GM12878 (cell line): ENCODE data around the gene ADGRD1. TPM values are rescaled to one million over a fixed set of nuclear protein-coding genes. Genes with fewer than 3 reads are reported as not detected.
A peak's percentile ranks its signal among the peaks of the same experiment; 100 is the strongest.

Experiments
- EGR1 ChIP-seq, 2 experiments: IDR thresholded peaks; 1 replicate in 1 of 2; 2 replicates in 1 of 2; pipeline ENCODE4 v1.6.1; 2011 to 2012; ENCODE audit warnings: low read depth in 2 of 2, low read length in 2 of 2, borderline replicate concordance in 1 of 2, mild to moderate bottlenecking in 1 of 2, moderate library complexity in 1 of 2
- EP300 ChIP-seq, 2 experiments: fragments of 150-350 bp in 1 of 2; IDR thresholded peaks; 2 replicates each; pipeline ENCODE4 v1.6.1; 2011 to 2012; ENCODE audit warnings: low read depth in 2 of 2, low read length in 2 of 2, borderline replicate concordance in 1 of 2, improper control_type of control experiment in 1 of 2, inconsistent platforms in 1 of 2; ENCODE audit not compliant: control insufficient read depth in 1 of 2
- ESRRA ChIP-seq: IDR thresholded peaks from 2 replicates; pipeline ENCODE4 v1.6.1; 2012; ENCODE audit warnings: mild to moderate bottlenecking, low read length, improper control_type of control experiment
- FOXK2 ChIP-seq: fragments of 450-650 bp; IDR thresholded peaks from 2 replicates; pipeline ENCODE4 v1.6.1; 2017; ENCODE audit warnings: mild to moderate bottlenecking, moderate library complexity
- HCFC1 ChIP-seq: fragments of 150-350 bp; IDR thresholded peaks from 2 replicates; pipeline ENCODE4 v1.6.1; 2014; ENCODE audit warnings: low read length
- HDAC2 ChIP-seq: fragments of 200-600 bp; sonication (generic); IDR thresholded peaks from 2 replicates; pipeline ENCODE4 v1.6.1; 2017
- MYC ChIP-seq: IDR thresholded peaks from 2 replicates; pipeline ENCODE4 v1.6.1; 2011; ENCODE audit warnings: mild to moderate bottlenecking, low read length, moderate library complexity, inconsistent platforms; ENCODE audit not compliant: insufficient read depth, insufficient replicate concordance, insufficient read length, severe bottlenecking
- NFYA ChIP-seq: IDR thresholded peaks from 2 replicates; pipeline ENCODE4 v1.6.1; 2011; ENCODE audit warnings: low read depth, mild to moderate bottlenecking, low read length, improper control_type of control experiment, borderline replicate concordance
- TAF1 ChIP-seq: IDR thresholded peaks from 2 replicates; pipeline ENCODE4 v1.6.1; 2011; ENCODE audit warnings: mild to moderate bottlenecking, low read depth, low read length, borderline replicate concordance
- WRNIP1 ChIP-seq: IDR thresholded peaks from 2 replicates; pipeline ENCODE4 v1.6.1; 2011; ENCODE audit warnings: low read depth, low read length, improper control_type of control experiment, borderline replicate concordance
- ZNF207 ChIP-seq: fragments of 450-650 bp; IDR thresholded peaks from 2 replicates; pipeline ENCODE4 v1.6.1; 2014; ENCODE audit warnings: antibody characterized with exemption, mild to moderate bottlenecking, borderline replicate concordance
- ZNF592 ChIP-seq: fragments of 450-650 bp; IDR thresholded peaks from 2 replicates; pipeline ENCODE4 v1.6.1; 2017; ENCODE audit warnings: mild to moderate bottlenecking, moderate library complexity
- polyA plus RNA-seq, 11 experiments: library from polyadenylated mRNA; depleted of rRNA in 4 of 11; unstranded in 6 of 11; stranded (reverse) in 5 of 11; fragments of >200 nt; fragmentation: Nextera tagmentation in 4 of 11; fragmentation: Illumina TruSeq in 1 of 11; extraction: Ambion mirVana in 4 of 11; extraction: Trizol in 1 of 11; gene quantifications; 1 replicate in 1 of 11; 2 replicates in 10 of 11; pipeline versions ENCODE4 v1.2.1 to v1.2.3, GENCODE V29; 2011 to 2016; ENCODE audit warnings: inconsistent platforms in 2 of 11, missing spikeins in 2 of 11, low read depth in 1 of 11
- total RNA-seq, 4 experiments: library from RNA; depleted of rRNA in 3 of 4; stranded (reverse); fragments of >200 nt in 3 of 4; fragmentation: Illumina TruSeq in 1 of 4; extraction: Trizol in 1 of 4; gene quantifications; 2 replicates each; pipeline versions ENCODE4 v1.2.1 to v1.2.3, GENCODE V29; 2013 to 2021
- TF ChIP-seq, protein P1 (sequence below): fragments of 150-350 bp; IDR thresholded peaks from 2 replicates; pipeline ENCODE4 v1.6.1; 2016; ENCODE audit warnings: low read depth, low read length
- TF ChIP-seq, protein P2 (sequence below): fragments of 450-650 bp; conservative IDR thresholded peaks from 2 replicates; pipeline ENCODE4 v1.6.1; 2017; ENCODE audit warnings: mild to moderate bottlenecking, moderate library complexity
- TF ChIP-seq, protein P3 (sequence below): fragments of 450-650 bp; IDR thresholded peaks from 2 replicates; pipeline ENCODE4 v1.6.1; 2017; ENCODE audit warnings: low read depth, mild to moderate bottlenecking, moderate library complexity

ADGRD1 gene
- total and polyA plus RNA-seq, 10 of the 15 experiments (the other 5 are each of a cell fraction or from before 2014, with no cell fraction given), result 0.15 to 12.7 (median 1.2) TPM

GRCh38 chr12:131092901-131093603, 139.3 kb downstream of the ADGRD1 start (continued):
- TF ChIP-seq, protein P1, sequence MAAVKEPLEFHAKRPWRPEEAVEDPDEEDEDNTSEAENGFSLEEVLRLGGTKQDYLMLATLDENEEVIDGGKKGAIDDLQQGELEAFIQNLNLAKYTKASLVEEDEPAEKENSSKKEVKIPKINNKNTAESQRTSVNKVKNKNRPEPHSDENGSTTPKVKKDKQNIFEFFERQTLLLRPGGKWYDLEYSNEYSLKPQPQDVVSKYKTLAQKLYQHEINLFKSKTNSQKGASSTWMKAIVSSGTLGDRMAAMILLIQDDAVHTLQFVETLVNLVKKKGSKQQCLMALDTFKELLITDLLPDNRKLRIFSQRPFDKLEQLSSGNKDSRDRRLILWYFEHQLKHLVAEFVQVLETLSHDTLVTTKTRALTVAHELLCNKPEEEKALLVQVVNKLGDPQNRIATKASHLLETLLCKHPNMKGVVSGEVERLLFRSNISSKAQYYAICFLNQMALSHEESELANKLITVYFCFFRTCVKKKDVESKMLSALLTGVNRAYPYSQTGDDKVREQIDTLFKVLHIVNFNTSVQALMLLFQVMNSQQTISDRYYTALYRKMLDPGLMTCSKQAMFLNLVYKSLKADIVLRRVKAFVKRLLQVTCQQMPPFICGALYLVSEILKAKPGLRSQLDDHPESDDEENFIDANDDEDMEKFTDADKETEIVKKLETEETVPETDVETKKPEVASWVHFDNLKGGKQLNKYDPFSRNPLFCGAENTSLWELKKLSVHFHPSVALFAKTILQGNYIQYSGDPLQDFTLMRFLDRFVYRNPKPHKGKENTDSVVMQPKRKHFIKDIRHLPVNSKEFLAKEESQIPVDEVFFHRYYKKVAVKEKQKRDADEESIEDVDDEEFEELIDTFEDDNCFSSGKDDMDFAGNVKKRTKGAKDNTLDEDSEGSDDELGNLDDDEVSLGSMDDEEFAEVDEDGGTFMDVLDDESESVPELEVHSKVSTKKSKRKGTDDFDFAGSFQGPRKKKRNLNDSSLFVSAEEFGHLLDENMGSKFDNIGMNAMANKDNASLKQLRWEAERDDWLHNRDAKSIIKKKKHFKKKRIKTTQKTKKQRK, result no peak
- peak; percentile 79 for TF ChIP-seq ZNF592
- TF ChIP-seq WRNIP1, result 0 out of 2 replicates have a peak, but pooled peaks have one; percentile 53
- TF ChIP-seq, protein P2, sequence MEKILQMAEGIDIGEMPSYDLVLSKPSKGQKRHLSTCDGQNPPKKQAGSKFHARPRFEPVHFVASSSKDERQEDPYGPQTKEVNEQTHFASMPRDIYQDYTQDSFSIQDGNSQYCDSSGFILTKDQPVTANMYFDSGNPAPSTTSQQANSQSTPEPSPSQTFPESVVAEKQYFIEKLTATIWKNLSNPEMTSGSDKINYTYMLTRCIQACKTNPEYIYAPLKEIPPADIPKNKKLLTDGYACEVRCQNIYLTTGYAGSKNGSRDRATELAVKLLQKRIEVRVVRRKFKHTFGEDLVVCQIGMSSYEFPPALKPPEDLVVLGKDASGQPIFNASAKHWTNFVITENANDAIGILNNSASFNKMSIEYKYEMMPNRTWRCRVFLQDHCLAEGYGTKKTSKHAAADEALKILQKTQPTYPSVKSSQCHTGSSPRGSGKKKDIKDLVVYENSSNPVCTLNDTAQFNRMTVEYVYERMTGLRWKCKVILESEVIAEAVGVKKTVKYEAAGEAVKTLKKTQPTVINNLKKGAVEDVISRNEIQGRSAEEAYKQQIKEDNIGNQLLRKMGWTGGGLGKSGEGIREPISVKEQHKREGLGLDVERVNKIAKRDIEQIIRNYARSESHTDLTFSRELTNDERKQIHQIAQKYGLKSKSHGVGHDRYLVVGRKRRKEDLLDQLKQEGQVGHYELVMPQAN, result peak; percentile 60; the same call in 1 of the 2 replicates
- TF ChIP-seq HCFC1, result no peak; the same call in 1 of the 2 replicates
- TF ChIP-seq EP300 (IDR thresholded peaks at IDR 0.05; ENCODE audit: borderline replicate concordance in 1 of 2, control insufficient read depth in 1 of 2, low read depth in 2 of 2, low read length in 2 of 2), result peak; percentile 44 to 74; a peak in 2 of 4 replicates
- peak; percentile 53; the same call in 1 of the 2 replicates for TF ChIP-seq ZNF207
- TF ChIP-seq MYC, result no peak
- TF ChIP-seq FOXK2, result no peak
- no peak for TF ChIP-seq TAF1
- no peak for TF ChIP-seq ESRRA
- no peak for TF ChIP-seq EGR1 (IDR thresholded peaks at IDR 0.05; ENCODE audit: borderline replicate concordance in 1 of 2, low read depth in 2 of 2, low read length in 2 of 2)
- no peak for TF ChIP-seq HDAC2
- TF ChIP-seq, protein P3, sequence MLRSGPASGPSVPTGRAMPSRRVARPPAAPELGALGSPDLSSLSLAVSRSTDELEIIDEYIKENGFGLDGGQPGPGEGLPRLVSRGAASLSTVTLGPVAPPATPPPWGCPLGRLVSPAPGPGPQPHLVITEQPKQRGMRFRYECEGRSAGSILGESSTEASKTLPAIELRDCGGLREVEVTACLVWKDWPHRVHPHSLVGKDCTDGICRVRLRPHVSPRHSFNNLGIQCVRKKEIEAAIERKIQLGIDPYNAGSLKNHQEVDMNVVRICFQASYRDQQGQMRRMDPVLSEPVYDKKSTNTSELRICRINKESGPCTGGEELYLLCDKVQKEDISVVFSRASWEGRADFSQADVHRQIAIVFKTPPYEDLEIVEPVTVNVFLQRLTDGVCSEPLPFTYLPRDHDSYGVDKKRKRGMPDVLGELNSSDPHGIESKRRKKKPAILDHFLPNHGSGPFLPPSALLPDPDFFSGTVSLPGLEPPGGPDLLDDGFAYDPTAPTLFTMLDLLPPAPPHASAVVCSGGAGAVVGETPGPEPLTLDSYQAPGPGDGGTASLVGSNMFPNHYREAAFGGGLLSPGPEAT, result peak; percentile 83; the same call in 1 of the 2 replicates
- TF ChIP-seq NFYA, result no peak
